ENCODE results near the gene CSF3.

GRCh38 chr17:40024901-40025300 lies 9.7 kb downstream of the CSF3 start:
- TF ChIP-seq CTCF (conservative IDR thresholded peaks at IDR 0.05 in 1 of 2, IDR thresholded peaks at IDR 0.05 in 1 of 2; ENCODE audit: extremely low read depth in 1 of 2, insufficient read depth in 1 of 2, low read depth in 1 of 2, low read length in 2 of 2), result no peak
- TF ChIP-seq EZH2 (IDR thresholded peaks at IDR 0.05; ENCODE audit: borderline replicate concordance, low read length), result no peak
